ENCODE data around the gene TM4SF20. TPM values are rescaled to one million over a fixed set of nuclear protein-coding genes. Genes with fewer than 3 reads are reported as not detected.

Gene TM4SF20
- total RNA-seq, 2 experiments from 2014 or later, result not detected

DNA sequence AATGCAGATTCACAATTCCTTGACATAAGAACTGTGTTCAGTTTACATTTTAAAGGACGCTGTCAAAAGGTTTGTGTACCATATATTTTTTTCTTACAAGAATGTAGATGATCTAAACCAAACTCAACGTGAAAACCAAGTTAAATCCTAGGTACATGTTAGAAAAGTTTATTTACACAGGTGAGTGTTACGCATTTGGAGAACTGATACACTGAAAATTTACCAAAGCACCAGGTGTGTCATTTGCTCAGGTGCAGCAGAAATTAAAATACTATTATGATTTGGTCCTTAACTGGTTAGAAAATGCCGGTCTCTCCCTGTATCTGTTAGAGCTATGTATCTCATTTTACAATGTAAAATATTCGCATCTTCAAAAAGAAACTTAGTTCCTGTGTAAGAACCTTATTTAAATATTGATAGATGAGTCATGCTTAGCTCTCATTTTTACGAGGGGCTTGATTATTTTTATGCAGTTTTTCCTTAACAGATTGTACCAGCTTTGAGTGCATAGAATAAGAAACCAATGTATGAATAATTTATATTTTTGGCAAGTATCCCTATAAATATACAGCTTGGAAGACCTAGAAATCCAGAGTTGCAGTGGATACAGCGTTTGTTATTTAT lies 29.0 kb downstream of the TM4SF20 start:
- H2AFZ ChIP-seq (ENCODE audit: low read length), result no peak overlapping the region
- TF ChIP-seq, protein P1, sequence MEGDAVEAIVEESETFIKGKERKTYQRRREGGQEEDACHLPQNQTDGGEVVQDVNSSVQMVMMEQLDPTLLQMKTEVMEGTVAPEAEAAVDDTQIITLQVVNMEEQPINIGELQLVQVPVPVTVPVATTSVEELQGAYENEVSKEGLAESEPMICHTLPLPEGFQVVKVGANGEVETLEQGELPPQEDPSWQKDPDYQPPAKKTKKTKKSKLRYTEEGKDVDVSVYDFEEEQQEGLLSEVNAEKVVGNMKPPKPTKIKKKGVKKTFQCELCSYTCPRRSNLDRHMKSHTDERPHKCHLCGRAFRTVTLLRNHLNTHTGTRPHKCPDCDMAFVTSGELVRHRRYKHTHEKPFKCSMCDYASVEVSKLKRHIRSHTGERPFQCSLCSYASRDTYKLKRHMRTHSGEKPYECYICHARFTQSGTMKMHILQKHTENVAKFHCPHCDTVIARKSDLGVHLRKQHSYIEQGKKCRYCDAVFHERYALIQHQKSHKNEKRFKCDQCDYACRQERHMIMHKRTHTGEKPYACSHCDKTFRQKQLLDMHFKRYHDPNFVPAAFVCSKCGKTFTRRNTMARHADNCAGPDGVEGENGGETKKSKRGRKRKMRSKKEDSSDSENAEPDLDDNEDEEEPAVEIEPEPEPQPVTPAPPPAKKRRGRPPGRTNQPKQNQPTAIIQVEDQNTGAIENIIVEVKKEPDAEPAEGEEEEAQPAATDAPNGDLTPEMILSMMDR (conservative IDR thresholded peaks at IDR 0.05; ENCODE audit: low read length), result no peak
- TF ChIP-seq EZH2phosphoT487 (IDR thresholded peaks at IDR 0.05; ENCODE audit: borderline replicate concordance, low read depth, low read length), result no peak
- H3K9me3 ChIP-seq (ENCODE audit: low read length), result no peaks in the 10 kb centered on the region
- POLR2A ChIA-PET, result interaction anchor here (1.0 kb wide), 1 partner anchor 9 kb away, joined by 4 read pairs; no protein-coding TSS in a partner anchor
- H3K4me1 ChIP-seq (ENCODE audit: insufficient read depth, low read length, poor library complexity, severe bottlenecking), result no peaks in the 10 kb centered on the region
- intact Hi-C loops (cut with micrococcal nuclease; ENCODE audit: unreplicated experiment), result no loop called here
- H3K4me2 ChIP-seq (ENCODE audit: low read length), result no peak overlapping the region
- CTCF ChIA-PET (ENCODE audit: unreplicated experiment), result no interaction called here
- no peak for DNase-seq (ENCODE audit: low spot score)
- no peaks in the 10 kb centered on the region for H3K79me2 ChIP-seq (ENCODE audit: insufficient read depth, low read depth, low read length)
- H4K20me1 ChIP-seq (ENCODE audit: insufficient read depth, low read length), result no peaks in the 10 kb centered on the region; the same call in 1 of the 2 replicates
- H3K36me3 ChIP-seq (ENCODE audit: insufficient read depth, low read length), result peaks cover 41% of the 10 kb centered on the region; the same call in 1 of the 2 replicates
- no peak overlapping the region for H3K27ac ChIP-seq (ENCODE audit: low read depth, low read length, poor library complexity, severe bottlenecking)
- no peaks in the 10 kb centered on the region for H3K9me2 ChIP-seq (ENCODE audit: insufficient read depth, low read length)
- BruUV-seq (replicated peaks), result no TSS peak
- H3K4me3 ChIP-seq (ENCODE audit: low read depth, low read length, poor library complexity, severe bottlenecking), result no peak overlapping the region

DNA sequence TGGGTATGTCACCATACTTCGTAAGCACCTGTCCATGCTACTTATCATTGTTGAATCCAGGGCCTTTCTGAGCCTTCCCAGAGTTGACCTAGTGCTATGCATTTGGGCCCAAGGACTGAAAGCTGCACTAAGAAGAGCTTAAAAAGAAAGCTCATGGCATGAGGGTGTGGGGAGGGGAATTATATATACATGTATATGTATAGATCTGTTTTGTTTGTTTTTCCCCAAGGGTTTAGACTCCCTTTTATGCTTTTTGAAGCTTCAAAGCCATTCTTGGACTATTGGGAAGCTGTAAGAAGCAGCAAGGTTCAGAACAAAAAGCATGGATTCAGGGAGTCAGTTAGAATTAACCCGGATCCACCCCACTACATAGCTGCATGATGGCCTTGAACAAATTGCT lies 30.8 kb downstream of the TM4SF20 start:
- Histone ChIP-seq H3K9me3 (ENCODE audit: low read length) (no peaks in the 10 kb centered on the region), H3K27ac (ENCODE audit: low read depth, low read length, poor library complexity, severe bottlenecking) (no peak overlapping the region), H4K20me1 (ENCODE audit: insufficient read depth, low read length) (no peaks in the 10 kb centered on the region; the same call in 1 of the 2 replicates), H3K9me2 (ENCODE audit: insufficient read depth, low read length) (no peaks in the 10 kb centered on the region), H3K4me1 (ENCODE audit: insufficient read depth, low read length, poor library complexity, severe bottlenecking) (no peaks in the 10 kb centered on the region), H2AFZ (ENCODE audit: low read length) (no peak overlapping the region), H3K4me2 (ENCODE audit: low read length) (no peak overlapping the region), H3K36me3 (ENCODE audit: insufficient read depth, low read length) (peaks cover 44% of the 10 kb centered on the region; the same call in 1 of the 2 replicates), H3K4me3 (ENCODE audit: low read depth, low read length, poor library complexity, severe bottlenecking) (no peak overlapping the region), H3K79me2 (ENCODE audit: insufficient read depth, low read depth, low read length) (no peaks in the 10 kb centered on the region)
- ChIA-PET CTCF (ENCODE audit: unreplicated experiment) (no interaction called here), POLR2A (interaction anchor here (0.5 to 1.3 kb wide), 6 partner anchors 9 to 696 kb away, joined by 3 to 7 read pairs (median 4); no protein-coding TSS in a partner anchor)
- DNase-seq (ENCODE audit: low spot score), result no peak
- BruUV-seq (replicated peaks), result no TSS peak
- intact Hi-C loops (cut with micrococcal nuclease; ENCODE audit: unreplicated experiment), result no loop called here
- TF ChIP-seq, protein P1 (conservative IDR thresholded peaks at IDR 0.05; ENCODE audit: low read length), result no peak
- no peak for TF ChIP-seq EZH2phosphoT487 (IDR thresholded peaks at IDR 0.05; ENCODE audit: borderline replicate concordance, low read depth, low read length)

DNA sequence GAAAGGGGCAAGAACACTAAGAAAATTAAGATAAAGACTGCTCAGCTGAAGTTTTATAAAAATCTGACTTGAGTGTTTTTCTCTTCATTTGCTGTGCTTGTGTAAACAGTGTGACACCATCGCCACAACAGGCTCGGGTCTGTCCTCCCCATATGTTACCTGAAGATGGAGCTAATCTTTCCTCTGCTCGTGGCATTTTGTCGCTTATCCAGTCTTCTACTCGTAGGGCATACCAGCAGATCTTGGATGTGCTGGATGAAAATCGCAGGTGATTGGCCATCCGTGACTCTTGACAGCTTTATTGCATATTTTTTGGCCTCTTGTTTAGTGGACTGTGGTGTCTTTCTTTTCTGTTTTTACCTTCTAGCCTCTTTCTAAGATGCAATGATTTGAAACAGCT lies 32.0 kb downstream of the TM4SF20 start:
- H3K9me2 ChIP-seq (ENCODE audit: insufficient read depth, low read length), result no peaks in the 10 kb centered on the region
- H3K4me2 ChIP-seq (ENCODE audit: low read length), result no peak overlapping the region
- DNase-seq (ENCODE audit: low spot score), result no peak
- H3K36me3 ChIP-seq (ENCODE audit: insufficient read depth, low read length), result peaks cover 46% of the 10 kb centered on the region; the same call in 1 of the 2 replicates
- H3K27ac ChIP-seq (ENCODE audit: low read depth, low read length, poor library complexity, severe bottlenecking), result no peak overlapping the region
- ChIA-PET CTCF (ENCODE audit: unreplicated experiment) (no interaction called here), POLR2A (interaction anchor here (0.6 to 1.0 kb wide), 2 partner anchors 12 to 27 kb away, joined by 3 to 4 read pairs; no protein-coding TSS in a partner anchor)
- H4K20me1 ChIP-seq (ENCODE audit: insufficient read depth, low read length), result no peaks in the 10 kb centered on the region; the same call in 1 of the 2 replicates
- intact Hi-C loops (cut with micrococcal nuclease; ENCODE audit: unreplicated experiment), result no loop called here
- no peak overlapping the region for H2AFZ ChIP-seq (ENCODE audit: low read length)
- H3K4me1 ChIP-seq (ENCODE audit: insufficient read depth, low read length, poor library complexity, severe bottlenecking), result no peaks in the 10 kb centered on the region
- BruUV-seq (replicated peaks), result no TSS peak
- TF ChIP-seq EZH2phosphoT487 (IDR thresholded peaks at IDR 0.05; ENCODE audit: borderline replicate concordance, low read depth, low read length), result no peak
- TF ChIP-seq, protein P1 (conservative IDR thresholded peaks at IDR 0.05; ENCODE audit: low read length), result no peak
- no peak overlapping the region for H3K4me3 ChIP-seq (ENCODE audit: low read depth, low read length, poor library complexity, severe bottlenecking)
- H3K79me2 ChIP-seq (ENCODE audit: insufficient read depth, low read depth, low read length), result no peaks in the 10 kb centered on the region
- H3K9me3 ChIP-seq (ENCODE audit: low read length), result no peaks in the 10 kb centered on the region

Measured in OCI-LY7 (cell line).